PC-3 (cell line): Measurements from ENCODE around the gene MPHOSPH9. TPM values are rescaled to one million over a fixed set of nuclear protein-coding genes. Genes with fewer than 3 reads are reported as not detected.

ENCODE experiments used
- ATAC-seq: fragments of 200-7000 bp; cut with Tn5 transposase; 2 replicates; pipeline ENCODE4 v1.9.1; 2020; ENCODE audit warnings: mild to moderate bottlenecking, moderate library complexity
- BruUV-seq: library from RNA; stranded (reverse); fragments of 400-500 nt; replicated peaks from 2 replicates; lab custom pipeline; 2021; lab: Mats Ljungman, UMichigan
- CTCF ChIA-PET: fragments of 300-600 bp; sonication (Branson Sonifier 250); formaldehyde crosslinking; loops from one replicate; lab custom pipeline; 2022; ENCODE audit warnings: antibody characterized with exemption; lab: Charles Lee
- POLR2A ChIA-PET: fragments of 300-600 bp; sonication (Branson Sonifier 250); formaldehyde crosslinking; loops from one replicate; lab custom pipeline; 2022; ENCODE audit warnings: antibody characterized with exemption; ENCODE audit not compliant: unreplicated experiment; lab: Charles Lee
- DNase-seq: peaks from one replicate; pipeline ENCODE4 v3.0.0-alpha.2; 2015
- H2AFZ ChIP-seq: fragments of 300-600 bp; sonication (generic); 2 replicates; pipeline ENCODE4 v1.6.0; 2016; ENCODE audit warnings: antibody characterized with exemption, low read length
- H3F3A ChIP-seq: fragments of 300-600 bp; sonication (generic); one replicate; pipeline ENCODE4 v1.6.0; 2017; ENCODE audit warnings: antibody characterized with exemption, low read length, control low read depth, mild to moderate bottlenecking; ENCODE audit not compliant: unreplicated experiment
- H3K27ac ChIP-seq: fragments of 300-600 bp; sonication (generic); 2 replicates; pipeline ENCODE4 v1.5.1; 2016; ENCODE audit warnings: mild to moderate bottlenecking, low read length
- H3K27me3 ChIP-seq: fragments of 300-600 bp; sonication (generic); 2 replicates; pipeline ENCODE4 v1.6.1; 2016; ENCODE audit warnings: low read length, mixed read lengths
- H3K36me3 ChIP-seq: fragments of 300-600 bp; sonication (generic); 2 replicates; pipeline ENCODE4 v1.6.1; 2016; ENCODE audit warnings: low read depth, mixed run types, low read length, mixed read lengths
- H3K4me1 ChIP-seq: fragments of 300-600 bp; sonication (generic); 2 replicates; pipeline ENCODE4 v1.5.1; 2016; ENCODE audit warnings: low read length; ENCODE audit not compliant: insufficient read depth
- H3K4me2 ChIP-seq: fragments of 300-600 bp; sonication (generic); 2 replicates; pipeline ENCODE4 v1.6.0; 2016; ENCODE audit warnings: low read length
- H3K4me3 ChIP-seq: fragments of 300-600 bp; sonication (generic); 2 replicates; pipeline ENCODE4 v1.5.1; 2016; ENCODE audit warnings: mild to moderate bottlenecking, low read length, mixed read lengths
- H3K79me2 ChIP-seq: fragments of 300-600 bp; sonication (generic); 2 replicates; pipeline ENCODE4 v1.6.1; 2017; ENCODE audit warnings: low read length, mixed read lengths
- H3K9ac ChIP-seq: fragments of 300-600 bp; sonication (generic); 2 replicates; pipeline ENCODE4 v1.6.0; 2016; ENCODE audit warnings: mild to moderate bottlenecking, low read length
- H3K9me2 ChIP-seq: fragments of 300-600 bp; sonication (generic); replicated peaks from 2 replicates; pipeline ENCODE4 v1.6.1; 2016; ENCODE audit warnings: mixed run types, low read length, mixed read lengths
- H3K9me3 ChIP-seq: fragments of 300-600 bp; sonication (generic); 2 replicates; pipeline ENCODE4 v1.6.1; 2016; ENCODE audit warnings: low read length, mixed read lengths
- H4K20me1 ChIP-seq: fragments of 300-600 bp; sonication (generic); 2 replicates; pipeline ENCODE4 v1.6.1; 2016; ENCODE audit warnings: low read length, mixed read lengths
- CTCF ChIP-seq: fragments of 300-600 bp; sonication (generic); conservative IDR thresholded peaks from 2 replicates; pipeline ENCODE4 v1.5.1; 2017; ENCODE audit warnings: antibody characterized with exemption, low read depth, mild to moderate bottlenecking, low read length
- EZH2 ChIP-seq: fragments of 300-600 bp; sonication (generic); IDR thresholded peaks from one replicate; pipeline ENCODE4 v1.6.1; 2017; ENCODE audit warnings: antibody characterized with exemption, mild to moderate bottlenecking, low read length; ENCODE audit not compliant: unreplicated experiment
- EZH2phosphoT487 ChIP-seq: fragments of 300-600 bp; sonication (generic); IDR thresholded peaks from 2 replicates; pipeline ENCODE4 v1.6.1; 2018; ENCODE audit warnings: mild to moderate bottlenecking, antibody characterized with exemption, low read length, borderline replicate concordance
- intact Hi-C: fragments of 100-400 bp; cut with micrococcal nuclease; formaldehyde crosslinking; loops from 2 replicates; pipeline ENCODE4 v1.9.0; 2023
- total RNA-seq: library from RNA; depleted of rRNA; stranded (reverse); fragments of >200 nt; gene quantifications from 2 replicates; pipeline ENCODE4 v1.2.3, GENCODE V29; 2014

MPHOSPH9 gene
- total RNA-seq, 1 experiment from 2014 or later: 42.5 TPM

- Histone ChIP-seq H3K9me3 (no peaks in the 10 kb centered on the region), H3K9ac (peak overlapping the region; percentile 78), H2AFZ (no peak overlapping the region), H3K27ac (no peak overlapping the region), H3F3A (no peaks in the 10 kb centered on the region), H3K4me1 (peaks cover 10% of the 10 kb centered on the region), H4K20me1 (no peaks in the 10 kb centered on the region), H3K4me2 (peak overlapping the region; percentile 89), H3K36me3 (no peaks in the 10 kb centered on the region), H3K27me3 (no peaks in the 10 kb centered on the region), H3K4me3 (peak overlapping the region; percentile 99), H3K9me2 (no peaks in the 10 kb centered on the region), H3K79me2 (peaks cover 36% of the 10 kb centered on the region)
- intact Hi-C loops: no loop called here
- POLR2A ChIA-PET: no interaction called here
- TF ChIP-seq EZH2: no peak
- 0 out of 2 replicates have a peak, but pooled peaks have one; percentile 18 for TF ChIP-seq CTCF
- DNase-seq (peak; percentile 63), ATAC-seq (peak; percentile 68)
- BruUV-seq: no TSS peak
- CTCF ChIA-PET: no interaction called here
Observed at GRCh38 chr12:123271001-123271668, 38.2 kb upstream of the MPHOSPH9 start.

GRCh38 chr12:123270214-123271000 lies 37.5 kb upstream of the MPHOSPH9 start:
- POLR2A ChIA-PET: no interaction called here
- ATAC-seq (peak; percentile 10), DNase-seq (peak; percentile 26)

More at GRCh38 chr12:123270214-123271000, 37.5 kb upstream of the MPHOSPH9 start:
- H3K4me3 ChIP-seq: peak overlapping the region; percentile 99
- no peaks in the 10 kb centered on the region for H3K36me3 ChIP-seq
- H3K9ac ChIP-seq: peak overlapping the region; percentile 78
- intact Hi-C loops: no loop called here
- no peaks in the 10 kb centered on the region for H3K9me3 ChIP-seq
- no peaks in the 10 kb centered on the region for H3K27me3 ChIP-seq
- peak overlapping the region; percentile 82 for H2AFZ ChIP-seq
- H4K20me1 ChIP-seq: no peaks in the 10 kb centered on the region
- peaks cover 10% of the 10 kb centered on the region for H3K4me1 ChIP-seq
- H3F3A ChIP-seq: no peaks in the 10 kb centered on the region
- H3K79me2 ChIP-seq: peaks cover 36% of the 10 kb centered on the region
- peak overlapping the region; percentile 89 for H3K4me2 ChIP-seq
- no peak for TF ChIP-seq EZH2phosphoT487
- no peak for TF ChIP-seq CTCF
- no peak for TF ChIP-seq EZH2
- CTCF ChIA-PET: no interaction called here
- TSS peak; percentile 66 for BruUV-seq
- H3K9me2 ChIP-seq: no peaks in the 10 kb centered on the region
- H3K27ac ChIP-seq: no peak overlapping the region
